ENCODE results near the gene UBA1.

The UBA1 gene

GRCh38 chrX:47212381-47213293, 19.0 kb downstream of the UBA1 start:
- no peak for DNase-seq (ENCODE audit: low read depth, low spot score)

GRCh38 chrX:47214435-47215077, 20.9 kb downstream of the UBA1 start:
- no peak for DNase-seq (ENCODE audit: low read depth, low spot score)

- no peak for DNase-seq (ENCODE audit: low read depth, low spot score)
Observed at GRCh38 chrX:47215291-47215900, 21.8 kb downstream of the UBA1 start.

GRCh38 chrX:47216393-47216925, 22.8 kb downstream of the UBA1 start:
- no peak for DNase-seq (ENCODE audit: low read depth, low spot score)

GRCh38 chrX:47217121-47217851, 23.7 kb downstream of the UBA1 start:
- DNase-seq (ENCODE audit: low read depth, low spot score), result no peak

GRCh38 chrX:47217852-47218279, 24.2 kb downstream of the UBA1 start:
- DNase-seq (ENCODE audit: low read depth, low spot score), result peak; percentile 90

- peak; percentile 44 for DNase-seq (ENCODE audit: low read depth, low spot score)
Observed at GRCh38 chrX:47218280-47218919, 24.8 kb downstream of the UBA1 start, which contains the start of gene CDK16. Gene CDK16, plus strand, starts transcription at chrX:47218681. Its CDS starts 4,877 bp downstream, at chrX:47223558.

GRCh38 chrX:47218920-47219815, 25.5 kb downstream of the UBA1 start:
- DNase-seq (ENCODE audit: low read depth, low spot score), result no peak

GRCh38 chrX:47221756-47222155, 28.1 kb downstream of the UBA1 start:
- DNase-seq (ENCODE audit: low read depth, low spot score), result no peak

- DNase-seq (ENCODE audit: low read depth, low spot score), result no peak
Observed at GRCh38 chrX:47222751-47223350, 29.2 kb downstream of the UBA1 start.

GRCh38 chrX:47223476-47224250, 30.0 kb downstream of the UBA1 start:
- DNase-seq (ENCODE audit: low read depth, low spot score), result no peak

GRCh38 chrX:47224266-47224895, 30.8 kb downstream of the UBA1 start:
- DNase-seq (ENCODE audit: low read depth, low spot score), result no peak

GRCh38 chrX:47224896-47225290, 31.3 kb downstream of the UBA1 start:
- no peak for DNase-seq (ENCODE audit: low read depth, low spot score)

- no peak for DNase-seq (ENCODE audit: low read depth, low spot score)
Observed at GRCh38 chrX:47226071-47226470, 32.4 kb downstream of the UBA1 start.

GRCh38 chrX:47226531-47227333, 33.1 kb downstream of the UBA1 start:
- DNase-seq (ENCODE audit: low read depth, low spot score), result no peak

- DNase-seq (ENCODE audit: low read depth, low spot score), result no peak
Observed at GRCh38 chrX:47227334-47227583, 33.6 kb downstream of the UBA1 start.

GRCh38 chrX:47228550-47229270, 35.1 kb downstream of the UBA1 start:
- DNase-seq (ENCODE audit: low read depth, low spot score), result no peak
